ENCODE measurements around the gene PROK1. TPM values are rescaled to one million over a fixed set of nuclear protein-coding genes. Genes with fewer than 3 reads are reported as not detected.
"Not testable (repeated sequence)": the region's sequence is repeated elsewhere in the genome, so short reads cannot be mapped to it uniquely, and the experiment has no call there.

Gene PROK1
- total and polyA plus RNA-seq, 2 of the 13 experiments (the other 11 are each of a cell fraction or from before 2014, with no cell fraction given): 0.07 TPM; not detected in 1

DNA sequence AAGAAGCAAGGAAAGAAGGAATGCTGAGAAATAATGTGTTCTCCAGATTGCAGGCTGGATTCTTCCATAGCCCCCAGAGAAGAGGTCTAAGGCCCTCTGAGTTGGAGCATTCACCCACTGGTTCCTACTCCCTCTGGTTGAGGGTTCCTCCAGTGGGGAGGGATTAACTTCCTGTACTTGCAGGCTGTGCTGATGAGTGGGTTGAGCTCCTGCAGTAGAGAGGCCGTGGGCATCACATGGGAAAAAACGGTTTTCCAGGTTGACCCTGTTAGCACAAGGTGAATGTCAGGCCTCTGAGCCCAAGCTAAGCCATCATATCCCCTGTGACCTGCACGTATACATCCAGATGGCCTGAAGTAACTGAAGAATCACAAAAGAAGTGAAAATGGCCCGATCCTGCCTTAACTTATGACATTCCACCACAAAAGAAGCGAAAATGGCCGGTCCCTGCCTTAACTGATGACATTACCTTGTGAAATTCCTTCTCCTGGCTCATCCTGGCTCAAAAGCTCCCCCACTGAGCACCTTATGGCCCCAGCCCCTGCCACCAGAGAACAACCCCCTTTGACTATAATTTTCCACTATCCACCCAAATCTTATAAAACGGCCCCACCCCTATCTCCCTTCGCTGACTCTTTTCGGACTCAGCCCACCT lies 13.2 kb upstream of the PROK1 start:
- H3K4me1 ChIP-seq (ENCODE audit: insufficient read depth, low read length); H4K20me1 ChIP-seq (ENCODE audit: insufficient read depth, low read length); BruUV-seq (replicated peaks); DNase-seq (ENCODE audit: low spot score); H3K9ac ChIP-seq (ENCODE audit: insufficient read depth, low read depth, low read length); H3K4me2 ChIP-seq (ENCODE audit: low read depth, low read length); H3K4me3 ChIP-seq (replicated peaks in 1 of 3; ENCODE audit: insufficient read depth in 1 of 3, low read depth in 2 of 3, low read length in 3 of 3); CTCF ChIA-PET (ENCODE audit: low intra/inter-chr PET ratio, low total read pairs); H3K9me3 ChIP-seq (ENCODE audit: low read length); FAIRE-seq; H2AFZ ChIP-seq (ENCODE audit: low read length); H3K79me2 ChIP-seq (ENCODE audit: insufficient read depth, low read length); H3K27ac ChIP-seq (ENCODE audit: extremely low read length, insufficient read depth, low read length); in situ Hi-C loops (cut with HindIII; ENCODE audit: extremely low pct_ligation_motif_present, low pct_unique_long_range_greater_than_20kb); H3K36me3 ChIP-seq (replicated peaks in 1 of 2; ENCODE audit: control insufficient read depth in 1 of 2, insufficient read depth in 2 of 2, low read length in 2 of 2); intact Hi-C loops (cut with micrococcal nuclease; ENCODE audit: unreplicated experiment); POLR2A ChIA-PET; ATAC-seq: not testable (repeated sequence)
- 24% methylated on average over 7 of the region's 9 CpGs for WGBS (ENCODE audit: low lambda C conversion rate)
- H3K27me3 ChIP-seq (ENCODE audit: control insufficient read depth in 1 of 2, insufficient read depth in 2 of 2, low read length in 2 of 2): peaks cover 1 to 13% of the 10 kb centered on the region in 2 experiments; a peak in 4 of 5 replicates

DNA sequence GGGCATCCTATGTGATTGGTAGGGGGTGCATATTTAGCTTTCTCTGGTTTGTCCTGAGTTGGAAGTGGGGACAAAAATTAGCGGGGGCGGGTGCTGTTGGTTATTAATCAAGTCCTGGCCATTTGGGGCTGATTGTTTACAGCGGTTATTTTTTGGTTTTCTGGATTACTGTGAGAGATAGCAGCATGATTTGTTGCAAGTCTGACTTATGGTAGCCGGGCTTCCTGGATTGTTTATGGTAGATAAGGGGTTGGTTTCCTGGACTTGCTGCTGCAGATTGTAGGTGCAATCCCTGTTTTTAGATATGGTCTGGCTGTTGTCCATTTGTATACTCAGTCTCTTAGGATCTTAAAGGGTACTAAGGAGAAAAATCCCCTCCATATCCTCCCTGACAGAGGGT lies 12.1 kb upstream of the PROK1 start:
- H3K9me3 ChIP-seq (ENCODE audit: low read length): no peaks in the 10 kb centered on the region
- no TSS peak for BruUV-seq (replicated peaks)
- H3K27me3 ChIP-seq (ENCODE audit: control insufficient read depth in 1 of 2, insufficient read depth in 2 of 2, low read length in 2 of 2): peaks cover 1 to 13% of the 10 kb centered on the region in 2 experiments; a peak in 4 of 5 replicates
- ChIA-PET POLR2A (no interaction called here), CTCF (ENCODE audit: low intra/inter-chr PET ratio, low total read pairs) (no interaction called here)
- no peak overlapping the region for H3K4me2 ChIP-seq (ENCODE audit: low read depth, low read length)
- H2AFZ ChIP-seq (ENCODE audit: low read length): no peak overlapping the region
- no peaks in the 10 kb centered on the region for H3K79me2 ChIP-seq (ENCODE audit: insufficient read depth, low read length)
- H3K4me1 ChIP-seq (ENCODE audit: insufficient read depth, low read length): no peaks in the 10 kb centered on the region
- in situ Hi-C loops (cut with HindIII; ENCODE audit: extremely low pct_ligation_motif_present, low pct_unique_long_range_greater_than_20kb) (no loop called here), intact Hi-C loops (cut with micrococcal nuclease; ENCODE audit: unreplicated experiment) (no loop called here)
- no peaks in the 10 kb centered on the region for H3K36me3 ChIP-seq (replicated peaks in 1 of 2; ENCODE audit: control insufficient read depth in 1 of 2, insufficient read depth in 2 of 2, low read length in 2 of 2)
- H3K4me3 ChIP-seq (replicated peaks in 1 of 3; ENCODE audit: insufficient read depth in 1 of 3, low read depth in 2 of 3, low read length in 3 of 3): no peak overlapping the region
- no peak overlapping the region for H3K27ac ChIP-seq (ENCODE audit: extremely low read length, insufficient read depth, low read length)
- no peaks in the 10 kb centered on the region for H4K20me1 ChIP-seq (ENCODE audit: insufficient read depth, low read length)
- 36% methylated on average over 4 of the region's 4 CpGs for WGBS (ENCODE audit: low lambda C conversion rate)
- DNase-seq (ENCODE audit: low spot score): no peak
- no peak for FAIRE-seq
- H3K9ac ChIP-seq (ENCODE audit: insufficient read depth, low read depth, low read length): no peak overlapping the region
- ATAC-seq: no peak
- no peak for TF ChIP-seq ZNF547 (CRISPR knock-in tag; IDR thresholded peaks at IDR 0.05)
- TF ChIP-seq ZNF124 (CRISPR knock-in tag; IDR thresholded peaks at IDR 0.05): no peak
- TF ChIP-seq, protein P1, sequence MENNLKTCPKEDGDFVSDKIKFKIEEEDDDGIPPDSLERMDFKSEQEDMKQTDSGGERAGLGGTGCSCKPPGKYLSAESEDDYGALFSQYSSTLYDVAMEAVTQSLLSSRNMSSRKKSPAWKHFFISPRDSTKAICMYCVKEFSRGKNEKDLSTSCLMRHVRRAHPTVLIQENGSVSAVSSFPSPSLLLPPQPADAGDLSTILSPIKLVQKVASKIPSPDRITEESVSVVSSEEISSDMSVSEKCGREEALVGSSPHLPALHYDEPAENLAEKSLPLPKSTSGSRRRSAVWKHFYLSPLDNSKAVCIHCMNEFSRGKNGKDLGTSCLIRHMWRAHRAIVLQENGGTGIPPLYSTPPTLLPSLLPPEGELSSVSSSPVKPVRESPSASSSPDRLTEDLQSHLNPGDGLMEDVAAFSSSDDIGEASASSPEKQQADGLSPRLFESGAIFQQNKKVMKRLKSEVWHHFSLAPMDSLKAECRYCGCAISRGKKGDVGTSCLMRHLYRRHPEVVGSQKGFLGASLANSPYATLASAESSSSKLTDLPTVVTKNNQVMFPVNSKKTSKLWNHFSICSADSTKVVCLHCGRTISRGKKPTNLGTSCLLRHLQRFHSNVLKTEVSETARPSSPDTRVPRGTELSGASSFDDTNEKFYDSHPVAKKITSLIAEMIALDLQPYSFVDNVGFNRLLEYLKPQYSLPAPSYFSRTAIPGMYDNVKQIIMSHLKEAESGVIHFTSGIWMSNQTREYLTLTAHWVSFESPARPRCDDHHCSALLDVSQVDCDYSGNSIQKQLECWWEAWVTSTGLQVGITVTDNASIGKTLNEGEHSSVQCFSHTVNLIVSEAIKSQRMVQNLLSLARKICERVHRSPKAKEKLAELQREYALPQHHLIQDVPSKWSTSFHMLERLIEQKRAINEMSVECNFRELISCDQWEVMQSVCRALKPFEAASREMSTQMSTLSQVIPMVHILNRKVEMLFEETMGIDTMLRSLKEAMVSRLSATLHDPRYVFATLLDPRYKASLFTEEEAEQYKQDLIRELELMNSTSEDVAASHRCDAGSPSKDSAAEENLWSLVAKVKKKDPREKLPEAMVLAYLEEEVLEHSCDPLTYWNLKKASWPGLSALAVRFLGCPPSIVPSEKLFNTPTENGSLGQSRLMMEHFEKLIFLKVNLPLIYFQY (CRISPR knock-in tag; IDR thresholded peaks at IDR 0.05; ENCODE audit: borderline replicate concordance): no peak
- no peak for TF ChIP-seq JUNB (CRISPR knock-in tag; IDR thresholded peaks at IDR 0.05; ENCODE audit: borderline replicate concordance)
- TF ChIP-seq, protein P2, sequence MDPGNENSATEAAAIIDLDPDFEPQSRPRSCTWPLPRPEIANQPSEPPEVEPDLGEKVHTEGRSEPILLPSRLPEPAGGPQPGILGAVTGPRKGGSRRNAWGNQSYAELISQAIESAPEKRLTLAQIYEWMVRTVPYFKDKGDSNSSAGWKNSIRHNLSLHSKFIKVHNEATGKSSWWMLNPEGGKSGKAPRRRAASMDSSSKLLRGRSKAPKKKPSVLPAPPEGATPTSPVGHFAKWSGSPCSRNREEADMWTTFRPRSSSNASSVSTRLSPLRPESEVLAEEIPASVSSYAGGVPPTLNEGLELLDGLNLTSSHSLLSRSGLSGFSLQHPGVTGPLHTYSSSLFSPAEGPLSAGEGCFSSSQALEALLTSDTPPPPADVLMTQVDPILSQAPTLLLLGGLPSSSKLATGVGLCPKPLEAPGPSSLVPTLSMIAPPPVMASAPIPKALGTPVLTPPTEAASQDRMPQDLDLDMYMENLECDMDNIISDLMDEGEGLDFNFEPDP (CRISPR knock-in tag; conservative IDR thresholded peaks at IDR 0.05): no peak
- TF ChIP-seq ZNF879 (CRISPR knock-in tag; IDR thresholded peaks at IDR 0.05): no peak
- no peak for TF ChIP-seq ZNF577 (CRISPR knock-in tag; IDR thresholded peaks at IDR 0.05; ENCODE audit: borderline replicate concordance, low read depth)
- TF ChIP-seq ZNF572 (CRISPR knock-in tag; IDR thresholded peaks at IDR 0.05): no peak
- no peak for TF ChIP-seq SMARCC2 (IDR thresholded peaks at IDR 0.05)
- TF ChIP-seq NFKB2 (CRISPR knock-in tag; IDR thresholded peaks at IDR 0.05; ENCODE audit: borderline replicate concordance): no peak
- TF ChIP-seq GFI1 (CRISPR knock-in tag; IDR thresholded peaks at IDR 0.05; ENCODE audit: borderline replicate concordance): no peak
